ENCODE data around the gene RIMS4. TPM values are rescaled to one million over a fixed set of nuclear protein-coding genes. Genes with fewer than 3 reads are reported as not detected.
"Not testable (repeated sequence)": the region's sequence is repeated elsewhere in the genome, so short reads cannot be mapped to it uniquely, and the experiment has no call there.

Gene RIMS4
- total RNA-seq, 1 donor from 2014 or later, result 43.2 TPM

DNA sequence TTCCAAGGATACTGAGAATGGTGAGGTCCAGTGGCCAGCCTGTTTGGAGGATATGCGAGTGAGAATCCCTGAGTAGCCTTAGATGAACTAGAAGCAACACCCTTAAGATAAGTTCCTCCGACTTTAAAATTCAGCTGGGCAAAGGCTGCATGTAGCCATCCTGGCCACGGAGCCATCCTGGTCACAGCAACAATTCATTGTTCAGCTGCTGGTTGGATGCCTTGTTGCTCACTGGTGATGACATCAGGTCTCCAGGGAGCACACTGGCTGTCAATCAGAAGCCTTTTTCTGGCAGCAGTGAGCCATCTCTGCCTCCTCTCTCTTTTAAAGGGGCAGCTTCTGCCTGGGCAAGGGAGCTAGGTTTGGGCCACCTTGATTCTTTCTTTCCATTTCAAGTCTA is 22.4 kb upstream of the RIMS4 start:
- FAIRE-seq, result no peak
- no peak for DNase-seq (ENCODE audit: low spot score in 2 of 2)

DNA sequence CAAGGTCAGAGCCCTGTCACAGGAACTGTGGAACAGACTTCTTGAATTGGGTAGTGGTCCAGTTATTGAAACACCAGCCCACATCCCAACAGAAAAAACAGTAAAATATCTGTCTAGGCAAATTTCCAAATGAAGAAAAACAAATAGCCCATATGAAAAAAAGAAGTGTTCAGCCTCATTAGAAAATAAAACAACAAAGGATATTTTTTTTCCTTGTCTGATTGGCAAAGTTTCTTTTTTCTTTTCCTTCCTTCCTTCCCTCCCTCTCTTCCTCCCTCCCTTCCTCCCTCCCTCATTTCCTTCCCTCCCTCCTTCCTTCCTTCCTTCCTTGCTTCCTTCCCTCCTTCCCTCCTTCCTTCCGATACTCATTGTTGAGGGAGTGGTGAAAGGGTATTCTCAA is 20.6 kb upstream of the RIMS4 start:
- FAIRE-seq, result no peak
- no peak for DNase-seq (ENCODE audit: low spot score in 2 of 2)

DNA sequence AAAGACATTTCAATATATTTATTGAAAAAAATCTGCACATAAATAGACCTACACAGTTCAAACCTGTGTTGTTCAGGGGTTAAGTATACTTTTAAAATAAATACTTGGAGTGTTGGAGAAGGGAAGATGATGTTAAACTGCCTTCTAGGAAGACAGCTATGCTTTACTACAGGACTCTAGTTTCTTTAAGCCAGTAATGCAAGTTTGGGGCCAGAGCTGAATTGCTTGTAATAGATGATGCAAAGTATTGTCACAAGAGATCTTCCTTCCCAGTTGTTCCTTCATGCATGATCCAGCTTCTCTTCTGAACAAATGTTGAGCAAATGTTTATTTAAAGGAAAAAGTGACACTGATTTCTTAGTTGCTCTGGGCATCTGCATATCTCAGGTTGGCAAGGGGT is 20.2 kb upstream of the RIMS4 start:
- DNase-seq (ENCODE audit: low spot score in 2 of 2), result no peak
- FAIRE-seq, result no peak

DNA sequence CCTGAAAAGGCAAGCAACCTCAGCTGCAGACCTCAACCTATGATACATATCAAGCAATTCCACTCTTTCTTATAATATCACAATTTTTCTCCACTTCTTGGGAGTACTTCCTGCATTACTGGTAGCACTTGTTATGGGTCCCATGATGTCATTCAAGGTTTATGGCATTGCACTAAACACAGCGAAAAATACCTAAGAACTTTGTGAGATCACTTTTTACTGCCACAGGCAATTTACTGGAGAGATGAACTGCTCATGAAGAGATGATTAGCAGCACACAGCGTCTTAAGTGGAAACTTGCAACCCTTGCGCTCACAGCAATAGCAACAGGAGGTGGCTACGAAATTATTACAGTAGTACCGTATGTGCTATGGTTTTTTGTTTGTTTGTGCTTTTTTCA is 19.3 kb upstream of the RIMS4 start:
- no peak for FAIRE-seq

DNA sequence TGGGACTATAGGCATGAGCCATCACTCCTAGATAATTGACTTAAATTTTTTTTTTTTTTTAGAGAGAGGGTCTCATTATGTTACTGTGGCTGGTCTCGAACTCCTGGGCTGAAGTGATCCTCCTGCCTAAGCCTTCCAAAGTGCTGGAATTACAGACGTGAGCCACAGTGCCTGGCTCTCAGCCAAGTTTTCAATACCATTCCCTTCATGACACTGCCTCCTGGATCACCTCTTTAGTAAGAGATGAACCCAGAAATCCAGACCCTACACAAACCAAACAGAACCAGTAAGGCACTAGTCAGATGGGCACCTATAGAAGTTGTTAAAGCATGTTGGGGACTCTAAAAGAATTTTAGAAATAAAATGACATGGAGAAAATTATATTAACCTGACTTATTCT is 18.3 kb upstream of the RIMS4 start:
- no peak for DNase-seq (ENCODE audit: low spot score in 2 of 2)
- no peak for FAIRE-seq

More for the DNA sequence above, 19.3 kb upstream of the RIMS4 start:
- DNase-seq (ENCODE audit: low spot score in 2 of 2), result no peak

DNA sequence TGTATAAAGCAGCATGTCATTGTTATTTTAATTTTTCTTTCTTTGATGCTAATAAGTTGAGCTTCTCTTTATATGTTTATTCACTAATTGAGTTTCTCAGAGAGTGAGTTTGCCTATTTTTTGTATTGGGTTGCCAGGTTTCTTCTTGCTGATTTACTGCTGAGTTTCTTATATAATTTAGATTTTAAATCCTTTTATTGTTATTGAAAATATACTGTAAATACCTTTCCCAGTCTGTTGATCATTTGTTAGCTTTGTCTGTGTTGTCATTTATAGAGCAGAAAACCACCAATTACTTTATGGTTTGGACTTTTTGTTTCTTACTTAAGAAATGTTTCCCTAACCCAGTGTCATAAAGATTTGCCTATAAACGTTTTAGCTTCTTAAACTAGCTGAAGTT is 17.1 kb upstream of the RIMS4 start:
- no peak for FAIRE-seq
- DNase-seq (ENCODE audit: low spot score in 2 of 2), result no peak

DNA sequence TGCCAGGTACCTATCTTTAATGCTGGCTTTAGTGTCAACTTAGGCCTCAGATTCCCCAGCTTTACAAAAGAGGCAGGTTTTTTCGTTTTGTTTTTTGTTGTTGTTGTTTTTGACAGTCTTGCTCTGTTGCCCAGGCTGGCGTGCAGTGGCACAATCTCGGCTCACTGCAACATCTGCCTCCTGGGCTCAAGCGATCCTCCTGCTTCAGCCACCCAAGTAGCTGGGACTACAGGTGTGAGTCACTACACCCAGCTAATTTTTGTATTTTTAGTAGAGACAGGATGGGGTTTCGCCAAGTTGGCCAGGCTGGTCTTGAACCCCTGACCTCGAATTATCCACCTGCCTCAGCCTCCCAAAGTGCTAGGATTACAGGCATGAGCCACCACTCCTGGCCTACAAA is 11.2 kb upstream of the RIMS4 start:
- DNase-seq (ENCODE audit: low spot score in 2 of 2); FAIRE-seq: not testable (repeated sequence)

DNA sequence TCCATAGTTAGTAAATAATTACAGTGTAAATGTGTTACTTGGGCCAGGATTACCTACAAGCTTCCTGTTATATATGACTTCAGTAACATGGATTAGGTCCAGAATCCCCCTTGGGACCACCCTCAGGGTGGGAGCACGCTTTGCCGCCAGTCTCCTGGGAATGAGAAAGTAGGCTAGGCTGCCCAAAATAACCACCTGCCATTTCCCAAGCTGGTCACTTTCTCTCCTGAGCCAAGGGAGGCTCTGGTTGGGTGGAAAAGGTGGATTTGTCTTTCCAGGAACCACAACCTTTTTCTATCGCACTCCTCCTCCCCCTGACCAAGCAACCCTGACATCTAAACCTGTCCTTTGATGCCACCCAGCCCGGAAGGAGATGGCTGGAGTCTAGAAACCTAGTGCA is 9.6 kb upstream of the RIMS4 start:
- no peak for FAIRE-seq
- no peak for DNase-seq (ENCODE audit: low spot score in 2 of 2)

DNA sequence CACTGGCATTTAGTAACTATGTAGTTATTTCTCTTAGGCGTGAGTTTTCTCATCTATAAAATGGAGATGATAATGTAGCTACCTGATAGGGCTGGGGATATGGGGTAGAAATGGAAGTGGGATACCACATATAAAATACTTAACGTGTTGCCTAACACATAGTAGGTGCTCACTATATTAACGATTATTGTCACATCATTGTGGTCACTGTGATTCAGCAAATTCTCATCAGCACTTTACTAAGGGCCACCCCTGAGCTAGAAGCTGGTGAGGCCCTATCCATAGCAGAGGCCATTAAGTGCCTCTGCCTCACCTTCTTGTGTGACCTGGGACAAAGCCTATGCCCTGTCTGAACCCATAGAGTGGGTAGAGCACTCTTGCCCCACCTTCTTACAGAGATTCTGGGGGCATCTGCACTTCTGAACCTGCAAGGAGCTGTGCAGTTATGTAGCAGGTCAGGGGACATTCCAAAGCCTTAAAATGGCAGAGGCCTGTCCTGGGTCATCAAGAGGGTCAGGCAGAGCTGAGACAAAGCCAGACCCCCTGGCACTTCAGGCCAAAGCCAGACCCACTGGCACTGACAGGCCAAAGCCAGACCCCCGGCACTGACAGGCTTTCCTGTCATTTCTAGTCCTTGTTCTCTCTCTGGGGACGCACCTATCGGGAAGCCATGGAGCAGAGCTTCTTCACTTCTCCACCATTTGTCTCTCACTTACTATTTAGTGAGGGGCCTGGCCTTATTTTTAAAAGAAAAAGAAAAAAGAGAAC is 7.0 kb upstream of the RIMS4 start:
- FAIRE-seq (no peak), DNase-seq (ENCODE audit: low spot score in 2 of 2) (no peak)

DNA sequence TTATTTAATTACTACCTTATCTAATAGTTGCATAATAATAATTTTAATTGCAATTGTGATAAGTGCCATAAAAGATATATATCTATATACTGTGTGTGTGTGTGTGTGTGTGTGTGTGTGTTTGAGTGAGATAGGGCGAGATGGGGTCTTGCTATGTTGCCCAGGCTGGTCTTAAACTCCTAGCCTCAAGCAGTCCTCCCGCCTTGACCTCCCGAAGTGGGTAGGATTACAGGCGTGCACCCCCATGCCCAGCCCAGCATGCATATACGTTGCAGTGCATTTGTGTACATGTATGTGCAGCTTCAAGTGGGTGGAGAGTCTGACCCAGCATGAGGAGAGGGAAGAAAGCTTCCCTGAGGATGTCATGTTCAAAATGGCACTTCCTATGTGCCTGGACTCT is 4.6 kb upstream of the RIMS4 start:
- DNase-seq (ENCODE audit: low spot score in 2 of 2), result no peak
- no peak for FAIRE-seq

DNA sequence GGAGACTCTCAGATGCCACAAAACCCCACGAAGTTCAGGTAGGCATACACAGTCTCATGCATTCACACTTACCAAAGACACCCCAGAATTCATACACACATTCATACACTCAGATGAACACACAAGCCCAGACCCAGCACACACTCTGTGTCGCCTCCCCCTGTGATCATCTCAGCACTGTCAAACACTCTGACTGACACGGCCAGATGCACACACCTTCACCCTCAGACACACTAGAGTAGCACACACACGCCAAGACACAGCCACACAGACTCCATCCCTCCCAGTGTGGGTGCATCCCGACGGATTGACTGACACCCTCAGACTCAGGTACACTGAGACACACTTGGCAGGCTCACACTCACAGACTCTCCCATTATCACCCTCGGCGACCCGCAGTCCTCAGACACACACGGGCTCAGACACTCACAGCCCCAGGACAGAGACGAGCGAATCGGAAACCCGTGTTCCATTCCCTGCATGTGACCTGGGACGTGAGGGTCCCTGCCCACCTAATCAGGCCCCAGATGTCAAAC is 872 bp upstream of the RIMS4 start:
- no peak for DNase-seq (ENCODE audit: low spot score in 2 of 2)

DNA sequence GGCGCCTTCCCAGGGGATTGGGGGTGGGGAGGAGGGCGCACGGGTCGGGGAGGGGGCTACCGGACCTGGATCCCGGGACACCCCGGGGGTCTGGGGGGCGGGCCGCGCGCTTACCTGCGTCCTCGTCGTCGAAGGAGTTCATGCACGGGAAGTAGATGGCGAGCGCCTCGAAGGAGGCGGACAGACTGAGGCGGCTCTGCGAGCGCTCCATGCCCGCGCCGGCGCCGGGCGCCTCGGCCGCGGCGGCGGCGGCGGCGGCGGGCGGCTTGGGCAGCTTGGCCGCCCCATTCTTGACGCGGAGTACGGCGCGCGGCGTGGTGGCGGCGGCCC is 320 bp downstream of the RIMS4 start:
- DNase-seq (ENCODE audit: low spot score in 2 of 2), result no peak
- FAIRE-seq, result no peak

More for the DNA sequence above, 872 bp upstream of the RIMS4 start:
- FAIRE-seq, result no peak

DNA sequence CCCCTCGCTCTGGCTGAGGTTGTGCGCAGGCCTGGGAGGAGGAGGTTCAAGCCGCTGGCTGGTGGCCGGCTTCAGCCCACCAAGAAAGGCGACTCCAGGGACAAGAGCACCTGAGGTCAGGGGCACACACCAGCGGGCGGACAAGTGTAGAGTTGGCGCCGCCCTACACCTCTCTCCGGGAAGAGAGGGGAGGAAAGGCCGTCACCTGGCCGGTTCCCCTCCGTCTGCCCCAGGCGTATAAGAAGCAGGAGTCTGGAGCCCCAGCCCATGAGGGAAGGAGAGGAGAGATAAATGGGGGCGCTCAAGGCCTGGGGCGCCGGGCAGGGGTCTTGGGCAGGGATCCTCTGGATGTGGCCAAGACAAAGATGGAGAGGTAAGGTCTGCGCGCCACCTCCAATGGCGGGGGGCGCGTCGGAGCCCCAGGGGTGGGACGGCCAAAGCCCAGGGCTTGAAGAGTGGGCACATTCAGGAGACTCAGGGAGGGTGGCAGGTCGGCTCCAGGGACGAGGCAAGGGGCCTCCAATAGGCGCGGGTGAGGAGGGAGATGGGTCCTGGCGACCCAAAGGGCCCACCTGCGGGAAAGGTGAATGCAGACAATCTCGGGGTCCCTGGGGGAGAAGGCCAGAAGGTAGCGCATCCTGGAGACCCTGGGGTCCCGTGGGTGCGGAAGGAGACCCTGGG is 826 bp downstream of the RIMS4 start:
- DNase-seq (ENCODE audit: low spot score in 2 of 2) (no peak), FAIRE-seq (no peak)

DNA sequence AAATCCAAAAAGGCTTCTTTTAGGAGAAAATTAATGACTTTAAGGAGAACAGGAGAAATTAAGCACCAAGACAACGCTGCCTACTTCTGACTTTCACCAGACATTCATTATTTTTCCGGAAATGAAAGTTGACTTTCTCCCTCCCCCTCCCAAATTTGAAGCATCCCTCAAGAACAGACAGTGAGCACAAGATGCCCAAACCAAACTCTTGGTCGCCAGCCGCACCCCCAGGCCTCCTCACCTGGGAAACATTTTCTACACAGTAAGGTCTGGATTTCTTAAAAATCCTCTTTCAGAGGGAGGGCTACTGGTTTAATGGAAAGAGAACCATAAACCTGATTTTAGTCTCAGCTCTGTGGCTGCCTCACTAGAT is 2.7 kb downstream of the RIMS4 start:
- no peak for FAIRE-seq

DNA sequence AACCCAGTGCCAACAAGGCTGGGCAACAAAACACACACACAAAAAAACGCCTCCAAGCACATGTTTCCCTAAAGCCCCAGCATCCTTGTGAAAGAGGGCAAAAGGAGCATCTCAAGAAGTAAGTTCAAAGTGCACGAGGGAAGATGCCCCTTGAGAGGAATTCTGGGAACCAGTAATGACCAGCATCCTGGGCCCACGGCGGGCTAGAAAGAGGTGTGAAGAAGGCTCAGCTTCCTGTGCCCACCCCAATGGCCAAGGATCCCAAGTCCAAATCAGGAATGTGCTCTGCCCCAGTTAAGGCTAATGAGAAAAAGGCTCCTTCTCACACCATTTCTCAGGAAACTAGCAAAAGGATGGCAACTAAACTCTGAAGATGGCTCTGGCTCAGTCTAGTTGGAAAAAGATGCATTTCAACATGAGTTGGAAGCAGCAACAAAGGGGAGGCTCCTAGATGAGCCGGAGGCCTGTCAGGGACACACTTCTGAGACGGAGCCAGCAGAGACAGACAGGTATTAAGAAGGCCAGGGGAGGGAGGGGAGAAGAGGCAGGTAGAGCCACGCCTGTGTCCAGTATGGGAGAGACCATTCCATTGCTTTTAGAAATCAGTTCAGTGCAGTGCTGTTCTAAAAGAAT is 3.2 kb downstream of the RIMS4 start:
- DNase-seq (ENCODE audit: low spot score in 2 of 2) (no peak), FAIRE-seq (no peak)

More for the DNA sequence above, 2.7 kb downstream of the RIMS4 start:
- no peak for DNase-seq (ENCODE audit: low spot score in 2 of 2)

DNA sequence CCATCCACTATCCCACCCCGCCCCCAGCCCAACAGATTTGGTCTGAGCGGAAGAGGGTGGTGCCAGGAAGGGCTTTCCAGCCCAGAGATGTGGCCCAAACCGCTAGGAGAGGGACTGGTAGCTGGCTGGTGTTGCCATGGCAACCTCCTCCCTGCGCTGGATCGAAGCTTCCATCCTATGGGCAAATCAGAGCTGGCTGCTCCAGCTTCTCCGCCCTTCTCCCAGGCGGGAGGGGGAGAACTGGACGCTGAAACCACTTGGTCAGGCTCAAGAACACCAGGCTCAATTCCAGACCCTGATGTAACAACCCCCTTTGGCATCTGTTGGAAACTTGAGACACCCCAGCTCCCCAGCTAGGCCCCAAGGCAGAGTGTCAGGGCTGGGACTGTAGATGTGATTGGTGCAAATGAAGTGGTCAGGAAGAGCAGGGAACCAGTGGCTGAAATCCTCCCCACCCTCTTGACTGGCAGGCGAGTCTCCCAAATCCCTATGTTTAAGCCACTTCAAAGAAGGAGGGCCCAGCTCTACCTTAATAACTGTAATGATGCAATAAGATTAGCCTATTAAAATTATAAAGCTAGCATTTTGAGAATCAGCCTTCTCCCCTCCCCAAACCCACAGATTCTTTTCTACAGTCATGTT is 4.2 kb downstream of the RIMS4 start:
- FAIRE-seq (no peak), DNase-seq (ENCODE audit: low spot score in 2 of 2) (peak in 1 of 2 donors; percentile 62)

DNA sequence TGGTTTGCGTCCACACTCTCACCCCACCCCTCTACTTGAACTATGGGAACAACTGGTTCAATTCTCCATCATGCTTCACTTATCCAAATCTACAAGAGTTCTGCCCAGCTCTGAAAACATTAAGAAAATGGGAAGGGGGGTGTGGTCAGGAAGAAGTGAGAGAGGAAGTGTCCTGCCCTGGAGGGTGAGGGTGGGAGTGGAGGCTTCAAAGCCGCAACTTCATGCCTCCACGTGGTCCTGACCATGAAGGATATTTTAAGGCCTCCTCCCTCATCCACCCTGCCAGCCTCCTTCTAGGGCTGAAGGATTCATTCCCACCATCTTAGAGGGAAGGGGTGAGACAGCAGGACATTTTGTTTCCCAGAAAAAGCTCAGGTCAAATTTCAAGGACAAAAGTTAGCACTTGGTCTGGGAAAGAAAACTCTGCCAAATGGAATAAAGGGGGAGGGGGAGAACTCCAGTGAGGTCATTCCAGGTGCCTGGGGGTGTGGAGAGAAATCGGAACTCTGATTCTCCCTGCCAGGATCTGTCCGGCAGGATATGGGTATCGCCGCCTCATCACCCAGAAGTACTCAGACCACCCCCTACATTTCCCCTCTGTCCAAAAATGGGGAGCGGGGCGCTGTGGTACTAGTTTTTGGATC is 4.9 kb downstream of the RIMS4 start:
- FAIRE-seq, result no peak
- DNase-seq (ENCODE audit: low spot score in 2 of 2), result no peak

DNA sequence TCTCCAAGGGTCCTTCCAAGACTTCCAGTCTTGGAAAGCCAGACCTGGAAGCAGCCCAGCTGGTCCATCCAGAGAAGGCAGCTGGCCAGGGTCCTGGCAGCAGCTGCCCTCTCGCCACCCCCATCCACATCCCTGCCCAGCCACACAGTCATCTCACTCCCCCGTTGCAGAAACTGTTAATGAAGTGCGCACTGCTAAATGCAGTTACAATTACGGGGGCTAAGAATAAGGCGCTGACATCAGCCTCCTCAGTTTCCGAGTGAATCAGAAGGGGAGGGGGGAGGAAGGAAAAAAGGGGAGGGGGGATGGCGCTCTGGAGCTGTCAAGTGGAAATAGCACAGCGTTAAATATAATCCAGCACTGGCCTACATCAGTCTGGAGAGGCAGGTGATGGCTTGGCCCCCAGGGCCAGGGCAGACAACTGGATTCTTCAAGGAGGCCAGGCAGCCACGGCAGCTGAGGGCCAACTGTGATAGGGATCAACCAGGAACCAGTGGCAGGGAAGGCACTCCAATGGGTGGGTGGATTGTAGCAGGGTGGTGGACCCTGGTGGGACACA is 6.9 kb downstream of the RIMS4 start:
- FAIRE-seq (no peak), DNase-seq (ENCODE audit: low spot score in 2 of 2) (no peak)

DNA sequence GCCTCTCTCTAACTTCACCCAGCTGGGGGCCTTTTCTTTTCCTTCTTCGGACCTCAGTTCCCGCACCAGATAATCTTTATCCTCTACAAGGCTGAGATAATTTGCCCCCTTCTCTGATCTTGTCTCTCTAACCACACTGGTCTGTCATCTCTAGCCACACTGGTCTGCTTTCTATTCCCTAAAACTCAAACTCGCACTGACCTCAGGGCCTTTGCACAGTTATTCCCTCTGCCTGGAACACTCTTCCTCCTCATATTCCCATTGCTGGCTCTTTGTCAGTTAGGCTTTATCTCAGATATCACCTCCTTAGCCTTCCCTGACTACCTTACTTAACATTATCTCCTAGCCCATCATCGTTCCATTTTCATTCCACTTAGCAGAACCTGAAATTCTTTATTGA is 7.6 kb downstream of the RIMS4 start:
- DNase-seq (ENCODE audit: low spot score in 2 of 2) (no peak), FAIRE-seq (no peak)

DNA sequence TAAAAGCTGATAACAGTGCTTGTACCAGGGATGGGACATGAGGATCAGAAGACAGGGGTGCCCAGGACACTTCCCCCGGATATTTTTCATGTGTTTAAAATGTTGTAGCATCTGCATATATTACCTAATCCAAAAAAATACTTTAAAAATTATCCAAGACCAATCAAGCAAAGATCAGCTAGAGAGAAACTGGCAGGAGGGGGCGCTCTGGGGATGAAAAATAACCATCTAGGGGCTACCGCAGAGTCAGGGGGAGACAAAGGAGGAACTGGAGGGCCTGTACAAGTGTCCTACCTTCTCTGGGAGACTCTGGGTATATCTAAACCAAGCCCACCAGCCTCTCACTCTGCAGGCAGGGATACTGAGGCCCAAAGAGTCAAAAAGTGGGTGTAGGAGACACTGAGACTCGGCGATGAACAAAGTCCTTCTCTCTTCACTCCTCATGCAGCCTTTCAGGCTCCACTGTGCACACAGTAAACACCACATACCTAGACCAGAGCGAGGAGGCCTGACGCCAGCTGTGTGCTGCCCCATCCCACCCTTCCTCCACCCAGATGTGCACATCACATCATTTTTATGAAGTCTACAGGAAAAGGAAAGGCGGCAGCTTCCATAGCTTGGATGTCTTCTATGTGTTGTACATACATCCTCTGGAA is 9.8 kb downstream of the RIMS4 start:
- DNase-seq (ENCODE audit: low spot score in 2 of 2) (no peak), FAIRE-seq (no peak)
